COLO668 (cell line): Measurements from ENCODE around the gene MRPL12.
A peak's percentile ranks its signal among the peaks of the same experiment; 100 is the strongest.

Experiments used
- DNase-seq: peaks from one replicate; lab custom pipeline; 2025; ENCODE audit not compliant: unreplicated experiment; lab: John Stamatoyannopoulos, UW

MRPL12 gene

GRCh38 chr17:81715107-81715871 is 12.1 kb downstream of the MRPL12 start:
- no peak for DNase-seq

GRCh38 chr17:81715872-81716673 is 12.9 kb downstream of the MRPL12 start:
- DNase-seq = no peak

- DNase-seq = no peak
Observed at GRCh38 chr17:81716674-81716996, 13.5 kb downstream of the MRPL12 start.

- DNase-seq = no peak
Observed at GRCh38 chr17:81717049-81717765, 14.0 kb downstream of the MRPL12 start.

- DNase-seq = no peak
Observed at GRCh38 chr17:81717766-81718089, 14.6 kb downstream of the MRPL12 start.

- no peak for DNase-seq
Observed at GRCh38 chr17:81719410-81720266, 16.5 kb downstream of the MRPL12 start.

- no peak for DNase-seq
Observed at GRCh38 chr17:81720267-81721071, 17.3 kb downstream of the MRPL12 start.

GRCh38 chr17:81722184-81723120 is 19.3 kb downstream of the MRPL12 start:
- DNase-seq = no peak

- no peak for DNase-seq
Observed at GRCh38 chr17:81723651-81724209, 20.6 kb downstream of the MRPL12 start.

GRCh38 chr17:81725439-81725838 is 22.3 kb downstream of the MRPL12 start:
- DNase-seq = no peak

- DNase-seq = no peak
Observed at GRCh38 chr17:81726004-81726403, 22.8 kb downstream of the MRPL12 start.

- peak; percentile 77 for DNase-seq
Observed at GRCh38 chr17:81727324-81728031, 24.3 kb downstream of the MRPL12 start.

- DNase-seq = peak; percentile 74
Observed at GRCh38 chr17:81733507-81734404, 30.6 kb downstream of the MRPL12 start.

- DNase-seq = peak; percentile 7
Observed at GRCh38 chr17:81734405-81735263, 31.5 kb downstream of the MRPL12 start.

GRCh38 chr17:81735264-81736102 is 32.3 kb downstream of the MRPL12 start:
- peak; percentile 48 for DNase-seq
